ENCODE data around the gene JARID2. TPM values are rescaled to one million over a fixed set of nuclear protein-coding genes. Genes with fewer than 3 reads are reported as not detected.

JARID2 gene
- total RNA-seq, 1 donor from 2014 or later = 38.9 TPM

DNA sequence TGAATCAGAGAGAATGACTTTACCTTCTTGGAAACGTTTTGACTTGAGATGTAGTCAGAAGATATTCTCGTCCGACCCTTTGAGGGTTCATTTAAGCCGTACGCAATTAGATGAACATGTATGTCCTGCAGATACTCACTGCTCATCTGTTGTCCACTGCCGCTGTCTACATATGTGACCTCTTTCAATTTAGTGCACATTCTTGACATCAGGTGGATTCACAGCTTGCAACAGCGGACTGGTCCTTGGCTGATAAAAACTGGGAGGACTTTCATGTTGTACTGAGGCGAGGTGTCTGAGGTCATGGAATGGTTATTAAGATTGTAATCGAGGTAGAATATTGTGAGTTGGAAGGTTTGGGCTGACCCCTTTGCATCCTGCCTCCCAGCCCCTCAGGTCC is 194.2 kb downstream of the JARID2 start:
- H2AFZ ChIP-seq (replicated peaks) = no peak overlapping the region
- H3K4me1 ChIP-seq = peaks cover 74% of the 10 kb centered on the region
- peaks cover 1% of the 10 kb centered on the region for H3K36me3 ChIP-seq
- no peaks in the 10 kb centered on the region for H3K9me3 ChIP-seq (ENCODE audit: low read depth)
- peaks cover 17% of the 10 kb centered on the region for H3F3A ChIP-seq (ENCODE audit: low read depth)
- peaks cover 99% of the 10 kb centered on the region for H3K79me2 ChIP-seq (ENCODE audit: low read depth)
- DNase-seq (ENCODE audit: low spot score) = no peak
- H3K27me3 ChIP-seq = no peaks in the 10 kb centered on the region
- H3K36me3 Mint-ChIP-seq = peaks cover 13% of the 10 kb centered on the region
- no peak overlapping the region for H3K4me3 ChIP-seq
- no peak for TF ChIP-seq EZH2phosphoT487 (IDR thresholded peaks at IDR 0.05)
- no peak for TF ChIP-seq CTCF (IDR thresholded peaks at IDR 0.05)
- TF ChIP-seq EZH2 (IDR thresholded peaks at IDR 0.05) = no peak
- peaks cover 77% of the 10 kb centered on the region for H3K4me1 Mint-ChIP-seq
- H3K27ac ChIP-seq = no peak overlapping the region
- H3K27me3 Mint-ChIP-seq (ENCODE audit: insufficient read depth, low read depth) = peaks cover 5% of the 10 kb centered on the region
- peaks cover 6% of the 10 kb centered on the region for H3K9me3 Mint-ChIP-seq
- H3K9ac ChIP-seq = no peak overlapping the region
- H3K4me3 Mint-ChIP-seq = peak overlapping the region; percentile 18
- peak overlapping the region; percentile 59 for H3K4me2 ChIP-seq
- H3K27ac Mint-ChIP-seq = no peak overlapping the region
- peaks cover 83% of the 10 kb centered on the region for H4K20me1 ChIP-seq (ENCODE audit: low read depth)

DNA sequence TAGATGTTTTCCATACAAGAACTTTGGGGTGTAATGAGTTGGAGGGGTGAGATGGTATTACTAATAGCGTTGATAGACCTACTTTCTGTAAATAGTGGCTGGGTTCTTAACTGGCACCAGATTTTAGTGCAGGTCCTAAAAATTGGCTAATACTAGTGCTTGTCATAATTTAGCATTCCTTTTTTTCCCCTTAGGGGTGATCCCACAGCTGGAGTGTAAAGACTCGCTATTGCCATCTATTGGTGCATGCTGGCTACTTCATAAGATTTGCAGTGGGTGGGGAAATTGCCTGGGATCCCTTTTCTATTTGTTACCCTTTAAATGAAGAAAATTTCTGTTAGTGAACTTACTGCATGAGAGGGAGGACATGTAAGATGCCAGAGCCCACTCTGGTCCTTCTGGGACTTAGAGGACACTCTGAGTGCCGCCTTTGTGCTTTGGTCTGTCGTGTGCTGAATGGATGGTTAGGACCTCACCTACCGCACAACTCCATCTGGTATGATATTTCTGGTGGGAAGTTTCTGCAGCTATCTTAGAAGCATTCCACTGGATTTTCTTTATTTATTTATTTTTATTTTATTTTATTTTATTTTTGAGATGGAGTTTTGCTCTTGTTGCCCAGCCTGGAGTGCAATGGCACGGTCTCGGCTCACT is 195.5 kb downstream of the JARID2 start:
- H3K27ac ChIP-seq = no peak overlapping the region
- H3K4me2 ChIP-seq = no peak overlapping the region
- no peaks in the 10 kb centered on the region for H3K9me3 ChIP-seq (ENCODE audit: low read depth)
- H3K4me3 Mint-ChIP-seq = no peak overlapping the region
- H4K20me1 ChIP-seq (ENCODE audit: low read depth) = peaks cover 85% of the 10 kb centered on the region
- DNase-seq (ENCODE audit: low spot score) = peak; percentile 69
- peaks cover 12% of the 10 kb centered on the region for H3K36me3 Mint-ChIP-seq
- H3K9ac ChIP-seq = no peak overlapping the region
- peaks cover 80% of the 10 kb centered on the region for H3K4me1 Mint-ChIP-seq
- TF ChIP-seq EZH2 (IDR thresholded peaks at IDR 0.05) (no peak), EZH2phosphoT487 (IDR thresholded peaks at IDR 0.05) (no peak), CTCF (IDR thresholded peaks at IDR 0.05) (peak; percentile 80)
- no peaks in the 10 kb centered on the region for H3K36me3 ChIP-seq
- no peak overlapping the region for H3K27ac Mint-ChIP-seq
- peaks cover 7% of the 10 kb centered on the region for H3K27me3 Mint-ChIP-seq (ENCODE audit: insufficient read depth, low read depth)
- no peak overlapping the region for H3K4me3 ChIP-seq
- no peak overlapping the region for H2AFZ ChIP-seq (replicated peaks)
- peaks cover 80% of the 10 kb centered on the region for H3K4me1 ChIP-seq
- H3K9me3 Mint-ChIP-seq = peaks cover 5% of the 10 kb centered on the region
- H3F3A ChIP-seq (ENCODE audit: low read depth) = peaks cover 17% of the 10 kb centered on the region
- H3K27me3 ChIP-seq = no peaks in the 10 kb centered on the region
- H3K79me2 ChIP-seq (ENCODE audit: low read depth) = peaks cover 99% of the 10 kb centered on the region

GRCh38 chr6:15441981-15442380 is 196.1 kb downstream of the JARID2 start:
- H3K9ac ChIP-seq = no peak overlapping the region
- no peak overlapping the region for H2AFZ ChIP-seq (replicated peaks)
- no peak overlapping the region for H3K27ac ChIP-seq
- H3K36me3 ChIP-seq = no peaks in the 10 kb centered on the region
- H3K36me3 Mint-ChIP-seq = peaks cover 6% of the 10 kb centered on the region
- H3K9me3 Mint-ChIP-seq = no peaks in the 10 kb centered on the region
- H3K79me2 ChIP-seq (ENCODE audit: low read depth) = peaks cover 99% of the 10 kb centered on the region
- TF ChIP-seq EZH2 (IDR thresholded peaks at IDR 0.05) = no peak
- no peak for TF ChIP-seq CTCF (IDR thresholded peaks at IDR 0.05)
- no peak for TF ChIP-seq EZH2phosphoT487 (IDR thresholded peaks at IDR 0.05)
- no peaks in the 10 kb centered on the region for H3K9me3 ChIP-seq (ENCODE audit: low read depth)
- peaks cover 7% of the 10 kb centered on the region for H3K27me3 Mint-ChIP-seq (ENCODE audit: insufficient read depth, low read depth)
- H3F3A ChIP-seq (ENCODE audit: low read depth) = peaks cover 17% of the 10 kb centered on the region
- no peak overlapping the region for H3K27ac Mint-ChIP-seq
- no peak overlapping the region for H3K4me2 ChIP-seq
- peaks cover 87% of the 10 kb centered on the region for H4K20me1 ChIP-seq (ENCODE audit: low read depth)
- H3K4me3 Mint-ChIP-seq = no peak overlapping the region
- H3K4me1 ChIP-seq = peaks cover 75% of the 10 kb centered on the region
- no peaks in the 10 kb centered on the region for H3K27me3 ChIP-seq
- H3K4me1 Mint-ChIP-seq = peaks cover 76% of the 10 kb centered on the region
- no peak overlapping the region for H3K4me3 ChIP-seq
- DNase-seq (ENCODE audit: low spot score) = no peak
